Tibial nerve (tissue), 3 donors: ENCODE results near the gene MAST3.

ENCODE experiments used
- CTCF ChIP-seq, 5 experiments: fragments of 200-600 bp in 3 of 5; fragments of 450-650 bp in 2 of 5; sonication (generic) in 3 of 5; IDR thresholded peaks; one replicate each; pipeline ENCODE4 v1.5.1; 2016 to 2019; ENCODE audit warnings: antibody characterized with exemption in 5 of 5, mild to moderate bottlenecking in 3 of 5, moderate library complexity in 2 of 5
- POLR2A ChIP-seq, 2 donors: fragments of 450-650 bp; IDR thresholded peaks; one replicate each; pipeline ENCODE4 v1.6.1; 2017; ENCODE audit warnings: antibody characterized with exemption in 2 of 2, mild to moderate bottlenecking in 2 of 2, moderate library complexity in 2 of 2

- TF ChIP-seq CTCF (IDR thresholded peaks at IDR 0.05) = no peak
- no peak for TF ChIP-seq POLR2A (IDR thresholded peaks at IDR 0.05)
Measured at GRCh38 chr19:18171605-18172327, 74.2 kb downstream of the MAST3 start.
